Endothelial cell of umbilical vein (primary cell): Measurements from ENCODE around the gene WDR31.

ENCODE experiments used
- FOS ChIP-seq: IDR thresholded peaks from 2 replicates; pipeline ENCODE4 v1.6.1; 2011; ENCODE audit warnings: mild to moderate bottlenecking, low read length, moderate library complexity, borderline replicate concordance; ENCODE audit not compliant: insufficient read depth
- JUN ChIP-seq: IDR thresholded peaks from 2 replicates; pipeline ENCODE4 v1.6.1; 2011; ENCODE audit warnings: borderline replicate concordance, low read depth; ENCODE audit not compliant: insufficient read length, insufficient read depth
- POLR2A ChIP-seq: IDR thresholded peaks from 2 replicates; pipeline ENCODE4 v1.6.1; 2012; ENCODE audit warnings: low read depth, mild to moderate bottlenecking, control low read depth, low read length
- TF ChIP-seq, protein P1 (sequence below), 2 donors: IDR thresholded peaks; 1 replicate in 1 of 2; 2 replicates in 1 of 2; pipeline ENCODE4 v1.5.1; 2011; ENCODE audit warnings: low read length in 2 of 2, mild to moderate bottlenecking in 2 of 2, moderate library complexity in 2 of 2, control low read depth in 1 of 2, inconsistent platforms in 1 of 2, low read depth in 1 of 2; ENCODE audit not compliant: insufficient read depth in 1 of 2; ENCODE audit errors: extremely low read depth in 1 of 2
- TF ChIP-seq, protein P2 (sequence below): IDR thresholded peaks from 2 replicates; pipeline ENCODE4 v1.6.1; 2011; ENCODE audit not compliant: insufficient read depth, insufficient read length

DNA sequence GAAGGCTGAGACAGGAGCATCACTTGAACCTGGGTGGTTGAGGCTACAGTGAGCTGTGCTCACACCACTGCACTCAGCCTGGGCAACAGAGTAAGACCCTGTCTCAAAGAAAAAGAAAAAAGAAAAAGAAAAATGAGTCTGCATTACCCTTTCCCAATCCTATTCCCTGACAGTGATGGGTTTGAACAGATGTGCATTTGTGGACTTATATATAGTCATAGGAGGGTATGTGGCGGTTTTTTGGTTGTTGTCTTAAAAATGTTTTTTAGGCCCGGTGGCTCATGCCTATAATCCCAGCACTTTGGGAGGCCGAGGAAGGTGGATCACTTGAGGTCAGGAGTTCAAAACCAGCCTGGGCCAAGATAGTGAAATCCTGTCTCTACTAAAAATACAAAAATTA lies 23.3 kb upstream of the WDR31 start:
- TF ChIP-seq POLR2A: no peak
- TF ChIP-seq, protein P1, sequence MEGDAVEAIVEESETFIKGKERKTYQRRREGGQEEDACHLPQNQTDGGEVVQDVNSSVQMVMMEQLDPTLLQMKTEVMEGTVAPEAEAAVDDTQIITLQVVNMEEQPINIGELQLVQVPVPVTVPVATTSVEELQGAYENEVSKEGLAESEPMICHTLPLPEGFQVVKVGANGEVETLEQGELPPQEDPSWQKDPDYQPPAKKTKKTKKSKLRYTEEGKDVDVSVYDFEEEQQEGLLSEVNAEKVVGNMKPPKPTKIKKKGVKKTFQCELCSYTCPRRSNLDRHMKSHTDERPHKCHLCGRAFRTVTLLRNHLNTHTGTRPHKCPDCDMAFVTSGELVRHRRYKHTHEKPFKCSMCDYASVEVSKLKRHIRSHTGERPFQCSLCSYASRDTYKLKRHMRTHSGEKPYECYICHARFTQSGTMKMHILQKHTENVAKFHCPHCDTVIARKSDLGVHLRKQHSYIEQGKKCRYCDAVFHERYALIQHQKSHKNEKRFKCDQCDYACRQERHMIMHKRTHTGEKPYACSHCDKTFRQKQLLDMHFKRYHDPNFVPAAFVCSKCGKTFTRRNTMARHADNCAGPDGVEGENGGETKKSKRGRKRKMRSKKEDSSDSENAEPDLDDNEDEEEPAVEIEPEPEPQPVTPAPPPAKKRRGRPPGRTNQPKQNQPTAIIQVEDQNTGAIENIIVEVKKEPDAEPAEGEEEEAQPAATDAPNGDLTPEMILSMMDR (IDR thresholded peaks at IDR 0.05; ENCODE audit: extremely low read depth in 1 of 2, insufficient read depth in 1 of 2, low read depth in 1 of 2, low read length in 2 of 2): no peak
- no peak for TF ChIP-seq JUN
- no peak for TF ChIP-seq FOS
- TF ChIP-seq, protein P2, sequence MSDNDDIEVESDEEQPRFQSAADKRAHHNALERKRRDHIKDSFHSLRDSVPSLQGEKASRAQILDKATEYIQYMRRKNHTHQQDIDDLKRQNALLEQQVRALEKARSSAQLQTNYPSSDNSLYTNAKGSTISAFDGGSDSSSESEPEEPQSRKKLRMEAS: no peak
